Measurements from ENCODE around the gene PRDM5.

PRDM5 gene

DNA sequence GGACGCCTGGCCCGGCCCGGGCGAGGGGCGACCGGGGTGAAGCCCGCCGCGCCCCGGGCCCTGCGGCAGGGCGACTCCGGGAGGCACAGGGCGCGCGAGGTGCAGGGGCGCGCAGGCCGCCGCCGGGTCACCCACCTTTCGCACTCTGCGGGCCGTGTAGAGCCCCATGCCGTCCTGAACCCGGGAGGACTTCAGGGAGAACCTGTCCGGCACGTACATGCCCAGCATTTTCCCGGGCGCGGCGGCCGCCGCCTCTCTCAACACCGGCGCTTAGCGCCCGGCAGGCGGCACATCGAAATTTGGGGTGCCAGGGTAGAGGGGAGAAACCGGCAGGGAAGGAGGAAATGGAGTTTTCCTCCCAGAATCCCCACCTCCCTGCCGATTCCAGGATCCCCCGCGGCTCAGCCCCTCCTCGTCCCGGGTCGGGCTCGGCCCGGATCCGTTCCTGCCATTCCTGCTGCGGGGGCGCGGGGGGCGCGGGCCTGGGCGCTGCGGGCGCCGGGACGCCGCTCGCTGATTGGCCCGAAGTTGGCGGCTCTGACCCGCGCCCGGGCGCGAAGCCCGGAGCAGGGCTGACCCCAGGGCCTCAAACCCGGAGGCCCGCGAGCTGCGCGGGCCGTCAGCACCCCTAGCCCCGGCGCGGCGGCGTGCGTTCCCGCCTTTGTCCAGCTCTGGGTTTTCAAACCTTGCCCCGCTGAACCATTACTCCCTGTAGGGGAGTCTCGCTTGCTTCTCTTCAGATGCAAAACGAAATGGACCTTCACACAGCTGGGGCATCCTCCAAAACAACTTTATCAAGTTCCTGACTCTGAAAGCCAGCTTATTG is at the start of gene PRDM5:
Gene PRDM5 (minus strand): TSS at position 346 of the 826 bp plus-strand sequence. CDS start 118 bp downstream, at position 228.
- DNase-seq: no peak

DNA sequence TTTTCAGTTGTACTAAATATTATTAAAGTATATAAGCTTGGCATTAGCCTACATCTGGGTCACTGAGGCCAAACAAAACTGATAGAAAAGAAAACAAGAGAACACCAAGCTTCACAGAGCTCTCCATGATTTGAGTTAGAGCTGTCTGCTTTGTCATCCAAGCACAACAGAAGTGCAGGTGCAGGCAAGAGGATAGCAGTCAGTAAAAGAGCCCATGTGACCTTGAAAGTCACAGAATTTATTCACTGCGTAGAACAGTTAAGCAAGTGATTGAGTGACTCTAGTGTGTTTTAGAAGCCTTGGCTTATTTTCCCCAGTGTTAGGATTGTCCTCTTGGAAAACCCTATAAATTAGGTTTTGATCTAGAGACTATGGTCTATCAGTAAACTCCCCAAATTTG is 49.4 kb upstream of the PRDM5 start:
- no peak for DNase-seq

DNA sequence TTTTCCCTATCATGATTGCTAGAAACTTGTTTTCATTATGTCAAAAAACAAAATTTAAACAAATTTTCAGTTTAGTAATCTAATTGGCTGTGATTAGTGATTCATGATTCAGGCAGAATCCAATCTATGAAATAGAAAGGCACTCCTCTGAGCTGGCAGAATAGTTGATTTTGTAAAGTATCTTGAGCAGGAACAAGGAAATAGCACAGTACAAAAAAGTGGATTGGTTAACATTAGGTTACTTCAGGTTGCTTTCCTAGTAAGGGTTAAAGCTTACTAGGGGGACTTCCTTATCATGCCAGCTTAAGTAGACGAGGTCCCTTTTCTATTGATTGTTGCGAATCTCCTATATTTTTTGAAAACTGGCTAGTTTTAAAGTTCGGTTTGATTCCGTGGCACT is 43.4 kb upstream of the PRDM5 start:
- DNase-seq: no peak

DNA sequence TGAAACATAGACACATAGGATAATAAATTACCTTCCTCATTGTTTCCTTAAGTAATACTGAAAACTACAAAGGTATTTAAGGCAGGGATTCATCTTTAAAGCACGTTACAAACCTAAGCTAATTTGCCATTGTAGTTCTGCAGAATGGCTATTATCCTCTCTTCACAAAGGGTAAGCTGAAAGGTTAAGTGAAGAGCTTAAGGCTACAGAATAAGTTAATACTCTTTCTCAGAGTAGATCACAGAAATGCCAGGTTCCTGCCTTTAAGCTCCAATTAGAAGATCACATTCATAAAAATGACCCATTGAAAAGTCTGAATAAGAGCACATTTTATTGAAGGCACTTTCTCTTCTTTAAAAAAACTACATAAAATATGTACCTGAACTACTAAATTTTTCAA is 42.1 kb upstream of the PRDM5 start:
- DNase-seq: no peak

DNA sequence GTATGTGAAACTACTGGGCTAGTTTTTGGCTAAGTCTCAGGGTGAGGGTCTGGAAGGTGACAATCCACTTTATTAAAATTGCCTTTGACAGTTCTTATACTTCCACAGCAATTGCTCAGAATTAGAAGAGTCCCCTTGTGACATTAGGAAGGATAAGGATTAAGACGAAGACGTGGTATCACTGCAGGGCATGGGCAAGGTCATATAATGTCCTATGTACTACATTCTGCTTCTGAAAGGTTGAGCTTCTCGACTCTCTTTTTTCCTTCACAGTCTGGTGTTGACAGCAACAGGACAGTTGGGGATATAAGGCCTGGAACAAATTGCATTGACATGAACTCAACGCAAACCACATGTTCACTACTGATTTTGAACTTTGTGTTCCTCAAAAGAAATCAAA is 40.9 kb upstream of the PRDM5 start:
- DNase-seq: no peak

DNA sequence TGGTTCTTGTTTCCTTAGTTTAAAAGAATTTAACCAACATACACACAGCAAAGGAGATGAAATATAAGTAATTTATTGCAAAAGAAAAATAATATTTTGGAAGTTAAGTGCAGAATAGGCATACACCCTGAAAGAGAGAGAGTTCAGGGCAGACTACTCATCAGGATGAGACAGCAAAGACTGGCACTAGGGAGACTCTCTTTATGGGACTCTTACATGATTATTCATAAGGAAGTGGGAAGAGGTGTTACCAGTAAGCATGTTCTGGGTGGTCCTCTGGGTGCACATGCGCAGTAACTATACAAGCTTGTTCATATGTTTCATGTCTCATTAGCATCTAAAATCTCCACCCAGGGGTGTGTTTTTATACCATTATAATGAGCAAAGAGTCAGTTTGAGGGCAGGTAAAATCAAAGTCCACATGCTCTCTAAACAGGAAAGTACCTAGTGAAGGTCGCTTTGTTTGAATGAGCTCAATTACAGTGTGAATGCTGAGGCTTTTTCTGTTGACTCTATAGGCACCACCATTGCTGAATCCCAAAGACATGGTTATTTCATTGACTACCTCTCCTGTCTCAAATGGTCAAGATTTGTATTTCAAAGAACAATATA is 38.2 kb upstream of the PRDM5 start:
- no peak for DNase-seq

DNA sequence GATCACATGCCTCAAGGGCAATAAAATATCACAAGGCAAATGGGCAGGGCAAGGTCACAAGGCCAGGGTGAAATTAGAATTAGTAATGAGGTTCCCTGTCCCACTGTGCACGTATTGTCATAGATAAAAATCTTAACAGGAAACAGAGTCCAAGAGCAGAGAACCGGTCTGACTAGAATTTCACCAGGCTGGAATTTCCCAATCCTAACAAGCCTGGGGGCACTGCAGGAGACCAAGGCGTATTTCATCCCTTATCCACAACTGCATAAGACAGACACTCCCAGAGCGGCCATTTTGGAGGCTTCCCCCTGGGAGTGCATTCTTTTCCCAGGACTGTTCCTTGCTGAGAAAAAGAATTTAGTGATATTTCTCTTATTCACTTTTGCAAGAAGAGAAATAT is 25.9 kb upstream of the PRDM5 start:
- DNase-seq: no peak

DNA sequence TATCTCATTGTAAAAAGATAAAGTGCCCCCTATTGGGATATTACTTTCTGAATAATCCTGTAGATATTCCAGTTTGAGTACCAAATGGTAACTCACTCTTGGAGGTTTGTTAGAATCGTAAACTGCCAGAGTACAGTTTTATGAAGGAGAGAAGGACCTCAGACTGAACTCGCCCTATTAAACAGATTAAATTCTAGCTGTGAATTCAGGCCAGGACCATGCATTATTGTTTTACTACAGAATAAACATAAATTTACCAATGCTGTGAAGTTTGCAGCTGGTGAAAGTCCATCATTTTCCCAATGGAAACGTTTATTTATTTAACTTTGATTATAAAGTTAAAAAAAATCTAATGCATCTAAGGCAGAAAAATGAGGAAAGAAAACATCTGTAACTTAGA is 20.2 kb upstream of the PRDM5 start:
- no peak for DNase-seq

DNA sequence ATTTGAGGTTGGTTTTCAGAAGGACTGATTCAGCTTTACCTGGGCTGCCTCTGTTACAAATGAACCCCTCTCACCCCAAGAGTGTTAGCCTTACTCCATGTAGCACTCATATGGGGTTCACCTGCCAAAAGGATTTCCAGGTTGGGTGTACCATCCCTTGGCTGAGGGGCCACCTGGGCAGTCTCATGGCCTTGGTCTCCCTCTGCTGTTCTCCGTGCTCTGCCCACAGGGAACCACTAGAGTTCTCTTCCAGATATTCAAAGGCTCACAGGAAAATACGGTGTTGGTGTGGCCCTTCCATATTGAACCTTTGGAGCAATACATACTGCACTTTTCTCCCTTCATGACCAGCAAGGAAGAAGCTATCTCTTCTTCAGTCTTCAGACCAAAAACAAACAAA is 18.0 kb upstream of the PRDM5 start:
- no peak for DNase-seq

DNA sequence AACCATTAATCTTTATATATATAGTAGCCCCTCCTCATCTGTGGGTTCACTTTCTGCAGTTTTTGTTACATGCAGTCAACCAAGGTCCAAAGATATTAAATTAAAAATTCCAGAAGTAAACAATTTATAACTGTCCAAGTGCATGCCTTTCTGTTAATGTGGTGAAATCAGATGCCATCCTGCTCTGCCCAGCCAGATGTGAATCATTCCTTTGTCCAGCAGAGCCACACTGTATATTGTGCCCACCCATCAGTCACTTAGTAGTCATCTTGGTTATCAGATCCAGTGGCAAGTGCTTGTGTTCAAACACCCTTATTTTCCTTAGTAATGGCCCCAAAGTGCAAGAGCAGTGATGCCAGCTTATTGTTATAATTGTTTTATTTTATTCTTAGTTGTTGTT is 17.2 kb upstream of the PRDM5 start:
- no peak for DNase-seq

DNA sequence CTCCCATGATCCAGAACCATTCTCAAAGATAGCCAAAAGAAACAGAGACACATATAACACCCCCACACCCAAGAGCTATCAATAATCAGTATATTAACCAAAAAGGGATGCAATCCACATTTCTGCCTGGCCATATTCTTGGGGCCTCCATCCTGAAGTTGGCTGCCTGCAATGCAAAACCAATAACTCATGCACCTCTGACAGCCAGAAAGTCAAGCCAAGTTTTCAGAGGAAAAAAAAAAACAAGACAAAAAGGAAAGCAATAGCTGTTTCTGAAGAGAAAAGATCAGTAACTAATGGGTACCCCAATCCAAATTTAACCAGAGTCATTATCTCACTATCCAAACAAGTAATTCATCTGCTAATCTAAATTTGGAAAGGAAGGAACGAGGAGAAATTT is 7.3 kb upstream of the PRDM5 start:
- DNase-seq: no peak

DNA sequence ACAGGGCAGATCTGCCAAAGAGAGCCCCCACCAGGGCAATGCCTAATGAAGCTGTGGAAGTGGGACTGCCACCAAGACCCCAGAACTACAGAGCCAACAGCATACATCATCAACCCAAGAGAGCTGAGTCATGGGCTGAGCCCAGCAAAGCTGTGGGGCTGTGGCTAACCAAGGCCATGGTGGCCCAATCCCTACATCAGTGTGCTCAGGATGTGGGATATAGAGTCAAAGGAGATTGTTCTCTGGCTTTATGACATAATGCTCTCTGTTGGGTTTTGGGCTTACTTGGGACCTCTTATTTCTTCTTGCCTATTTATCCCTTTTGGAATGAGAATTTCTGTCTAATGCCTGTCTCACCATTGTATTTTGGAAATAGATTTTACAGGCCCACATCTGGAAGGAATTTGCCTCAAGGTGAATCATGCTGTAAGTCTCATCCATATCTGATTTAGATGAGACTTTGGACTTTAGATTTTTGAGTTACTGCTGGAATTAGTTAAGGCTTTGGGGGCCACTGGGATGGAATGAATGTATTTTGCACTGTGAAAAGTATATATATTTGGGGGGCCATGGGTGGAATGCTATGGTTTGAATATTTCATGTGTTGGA is 5.4 kb upstream of the PRDM5 start:
- no peak for DNase-seq

DNA sequence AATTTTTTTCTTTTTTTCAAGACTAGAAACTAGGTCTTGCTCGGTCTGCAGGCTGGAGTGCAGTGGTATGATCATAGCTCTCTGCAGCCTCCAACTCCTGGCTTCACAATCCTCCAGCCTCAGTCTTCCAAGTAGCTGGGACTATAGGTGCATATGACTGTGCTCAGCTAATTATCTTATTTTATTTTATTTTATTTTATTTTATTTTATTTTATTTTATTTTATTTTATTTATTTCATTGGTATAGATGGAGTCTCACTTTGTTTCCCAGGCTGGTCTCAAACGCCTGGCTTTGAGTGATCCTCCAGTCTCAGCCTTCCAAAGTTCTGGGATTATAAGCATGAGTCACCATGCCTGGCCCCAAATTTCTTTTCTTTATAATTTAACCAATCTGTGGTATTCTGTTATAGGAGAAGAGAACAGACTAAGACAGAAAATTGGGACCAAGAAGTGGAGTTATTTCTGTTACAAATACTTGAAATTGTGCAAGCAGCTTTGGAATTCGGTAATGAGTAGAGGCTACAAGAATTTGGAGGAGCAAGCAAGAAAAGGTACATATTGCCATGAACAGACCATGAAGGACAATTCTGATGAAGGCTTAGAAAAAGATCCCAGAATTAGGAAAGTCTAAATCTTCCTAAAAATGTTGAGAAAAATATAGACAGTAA is 4.0 kb upstream of the PRDM5 start:
- no peak for DNase-seq

DNA sequence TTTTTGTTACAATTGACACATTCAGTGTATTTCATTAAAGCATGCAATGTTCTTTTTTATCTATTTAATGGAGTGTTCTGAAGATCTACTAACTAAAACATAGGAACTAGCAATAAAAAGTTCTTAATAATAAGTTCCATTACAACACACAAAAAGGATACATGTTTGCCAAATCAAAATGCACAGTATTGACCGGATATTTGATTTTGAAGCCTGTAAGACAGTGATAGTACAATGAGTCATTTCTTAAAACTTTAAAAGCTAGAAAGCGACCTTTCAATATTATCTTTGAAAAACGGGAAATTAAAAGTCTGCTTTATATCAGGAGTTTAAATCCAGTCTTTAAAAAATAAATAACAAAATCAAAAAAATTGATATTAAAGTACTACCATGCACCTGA is 2.4 kb upstream of the PRDM5 start:
- no peak for DNase-seq

DNA sequence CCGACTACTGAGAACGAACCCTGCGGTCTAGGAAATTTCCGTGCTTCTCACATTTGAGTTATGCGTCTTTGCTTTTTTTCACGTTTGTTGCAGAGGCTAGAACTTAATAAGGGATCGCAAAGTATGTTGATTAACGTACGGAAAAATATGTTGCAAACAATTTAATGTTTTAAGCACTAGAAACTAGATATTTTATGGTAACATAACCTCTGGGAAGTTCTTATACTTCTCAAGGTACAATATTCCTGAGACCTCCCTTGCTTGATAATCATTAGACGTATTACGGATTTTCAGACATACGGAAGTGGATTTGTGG is 639 bp upstream of the PRDM5 start:
- DNase-seq: no peak

DNA sequence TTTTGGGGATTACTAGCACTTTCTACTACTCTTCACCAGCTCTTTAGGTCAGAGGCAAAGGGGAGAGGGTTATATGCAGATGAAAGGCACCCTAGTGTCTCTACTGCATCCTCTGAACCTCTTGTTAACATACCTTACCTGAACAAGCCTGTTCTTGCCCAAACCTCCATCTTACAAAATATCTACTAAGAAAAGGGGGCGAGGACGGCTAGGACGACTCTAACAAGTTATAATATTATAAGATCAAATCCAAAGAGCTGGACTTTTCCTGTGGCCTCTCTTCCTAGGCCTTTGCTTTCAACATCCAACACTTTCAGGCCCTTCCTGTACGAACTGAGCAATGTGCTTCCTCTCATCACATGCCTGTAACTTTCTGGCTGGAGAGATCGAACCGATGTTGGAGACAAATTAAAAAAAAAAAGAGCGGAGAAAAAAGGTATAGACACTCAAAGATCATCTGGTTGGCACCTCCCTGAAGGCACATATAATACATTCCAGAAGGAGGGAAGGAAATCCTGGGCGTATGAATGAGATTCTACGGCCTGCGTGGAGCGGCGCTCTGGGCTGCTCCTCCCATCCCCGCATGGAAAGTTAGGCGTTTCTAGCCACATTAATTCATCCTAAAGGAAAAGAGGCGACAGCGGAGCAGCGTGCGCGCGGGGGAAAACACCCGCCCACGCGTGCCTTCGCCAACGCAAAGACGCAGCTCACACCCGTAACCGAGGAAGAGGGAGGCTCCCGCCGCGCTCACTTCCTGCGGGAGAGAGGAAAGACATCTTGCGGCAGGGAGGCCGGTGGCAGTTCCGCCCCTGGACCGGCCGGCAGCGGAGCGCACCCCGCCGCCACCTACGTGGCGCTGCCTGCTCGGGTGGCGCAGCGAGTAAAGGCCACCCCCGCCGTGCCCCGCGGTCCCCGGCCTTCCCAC is 808 bp downstream of the PRDM5 start:
- DNase-seq: no peak

DNA sequence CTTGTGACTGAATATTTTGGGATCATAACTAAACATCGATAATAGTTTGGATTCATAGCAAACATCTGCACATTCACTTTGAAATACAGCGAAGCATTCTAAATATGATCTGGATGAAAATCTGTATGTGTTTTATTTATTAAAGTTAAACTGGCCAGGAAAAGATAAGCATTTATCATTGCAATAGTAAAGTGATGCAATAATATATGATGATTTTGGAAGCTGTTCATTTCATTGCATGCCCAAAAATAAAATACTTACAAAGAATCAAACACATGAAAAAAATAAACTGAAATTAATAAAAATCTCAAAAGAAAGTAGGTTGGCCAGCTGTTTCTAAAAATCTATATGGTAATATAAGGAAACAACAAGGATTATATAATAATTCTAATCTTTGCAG is 1.9 kb downstream of the PRDM5 start:
- DNase-seq: no peak

DNA sequence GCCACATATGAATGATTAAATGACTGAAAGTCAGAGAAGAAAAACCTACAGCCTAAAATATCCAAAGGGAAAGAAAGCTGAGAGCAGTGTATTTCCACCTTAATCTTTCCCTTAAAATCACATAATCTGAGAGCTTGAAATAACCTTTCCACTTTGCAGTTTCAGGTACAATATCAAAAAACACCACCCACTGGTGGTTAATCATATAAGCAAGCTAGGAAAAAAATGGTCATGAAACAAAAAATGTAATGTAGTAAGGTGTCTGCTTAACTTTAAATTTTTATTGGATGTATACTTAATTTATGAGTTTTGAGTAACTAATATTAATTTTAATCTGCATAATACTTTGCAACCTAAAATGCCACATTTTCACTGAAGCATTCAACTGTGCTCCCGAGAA is 3.2 kb downstream of the PRDM5 start:
- no peak for DNase-seq

DNA sequence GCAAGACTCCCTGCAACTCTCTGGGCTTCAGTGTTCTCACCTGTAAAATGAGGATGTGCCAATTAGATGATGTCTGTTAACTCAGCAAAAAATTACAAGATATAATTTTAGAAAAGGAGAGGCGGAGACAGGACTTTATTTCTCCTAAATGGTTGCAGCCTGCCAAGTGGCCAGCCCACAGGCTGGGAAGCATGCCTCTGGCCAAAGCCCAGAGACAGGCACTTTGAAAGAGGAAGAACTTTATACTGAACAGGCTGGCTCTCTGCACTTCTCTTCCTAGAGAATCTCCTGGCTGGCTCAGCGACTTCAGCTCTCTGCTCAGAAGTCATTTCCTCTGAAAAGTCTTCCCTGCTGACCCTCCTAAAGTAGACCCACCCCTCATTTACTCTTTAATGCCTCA is 3.7 kb downstream of the PRDM5 start:
- no peak for DNase-seq

DNA sequence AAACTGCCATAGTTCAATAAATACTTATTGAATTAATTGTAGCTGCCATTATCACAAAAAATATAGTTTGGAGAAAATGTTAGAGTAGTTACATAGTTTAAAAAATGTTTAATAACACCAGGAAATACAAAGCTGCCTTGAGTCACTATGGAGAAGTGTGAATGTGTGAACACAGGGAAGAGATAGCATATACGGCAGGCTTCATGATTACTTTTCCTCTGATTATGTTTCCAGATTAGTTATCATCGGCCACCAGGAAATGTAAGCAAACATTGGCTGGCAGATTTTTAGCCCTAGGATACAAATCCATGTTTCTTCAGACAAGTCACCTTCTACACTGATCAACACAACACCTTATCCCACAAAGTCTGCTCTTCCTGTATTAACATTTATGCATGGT is 4.4 kb downstream of the PRDM5 start:
- DNase-seq: no peak

DNA sequence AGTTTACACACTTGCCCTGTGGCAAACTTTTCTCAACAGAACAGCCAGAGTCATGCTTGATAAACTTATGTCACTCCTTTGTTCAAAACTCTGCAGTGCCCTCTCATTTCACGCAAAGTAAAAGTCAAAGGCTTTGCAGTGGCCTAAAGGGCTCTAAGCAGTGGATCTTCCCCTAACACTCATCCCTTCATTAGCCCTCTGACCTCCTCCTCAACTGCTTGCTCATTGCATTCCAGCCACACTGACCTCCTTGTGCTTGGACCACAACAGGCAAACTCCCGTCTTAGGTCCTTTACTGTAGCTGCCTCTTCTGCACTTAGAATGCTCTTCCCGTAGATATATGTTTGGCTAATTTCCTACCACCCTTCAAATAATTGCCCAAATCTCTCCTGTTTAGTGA is 5.6 kb downstream of the PRDM5 start:
- no peak for DNase-seq

DNA sequence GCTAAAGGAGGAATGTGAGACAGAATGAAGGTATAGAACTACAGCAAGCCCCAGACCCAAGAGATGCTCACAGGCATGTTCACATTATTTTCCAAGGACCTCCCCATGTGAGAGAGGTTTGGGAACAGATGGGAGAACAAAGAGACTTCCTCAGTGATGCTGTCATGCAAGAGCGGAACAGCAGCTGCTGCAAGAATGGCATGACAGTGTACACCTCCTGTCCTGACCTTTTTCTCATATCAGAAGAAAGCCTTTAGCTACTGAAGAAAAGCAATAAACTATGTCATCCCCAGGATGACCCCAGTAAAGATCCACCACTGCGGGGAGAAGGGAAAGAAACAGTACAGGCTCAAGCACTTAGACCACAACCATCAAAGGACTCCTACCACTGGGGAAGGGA is 7.2 kb downstream of the PRDM5 start:
- DNase-seq: no peak

DNA sequence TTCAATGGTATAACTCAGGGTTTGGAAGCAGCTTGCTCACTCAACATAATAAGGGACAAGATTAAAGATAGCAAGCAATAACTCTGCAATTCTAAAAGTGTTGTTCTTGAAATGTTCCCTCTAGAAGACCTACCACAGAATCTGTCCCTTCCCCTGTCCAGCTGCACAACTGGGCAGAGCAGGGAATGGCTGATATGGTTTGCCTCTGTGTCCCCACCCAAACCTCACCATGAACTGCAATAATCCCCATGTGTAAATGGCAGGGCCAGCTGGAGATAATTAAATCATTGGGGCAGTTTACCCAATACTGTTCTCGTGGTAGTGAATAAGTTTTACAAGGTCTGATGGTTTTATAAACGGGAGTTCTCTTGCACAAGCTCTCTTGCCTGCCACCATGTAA is 19.1 kb downstream of the PRDM5 start:
- DNase-seq: no peak

Measured in DMS 273 treated with DMSO at 0.1 percent for 48 hours (cell line).